CMK (cell line): ENCODE measurements around the gene SUPT5H.

ENCODE experiments used
- DNase-seq: peaks from one replicate; pipeline ENCODE4 v3.0.0-alpha.2; 2010; ENCODE audit warnings: low read depth

The SUPT5H gene

GRCh38 chr19:39445196-39446111 is at the start of gene SUPT5H:
Gene SUPT5H, plus strand, starts transcription at chr19:39445582. Its CDS starts 309 bp downstream, at chr19:39445891.
- DNase-seq = peak; percentile 97

DNA sequence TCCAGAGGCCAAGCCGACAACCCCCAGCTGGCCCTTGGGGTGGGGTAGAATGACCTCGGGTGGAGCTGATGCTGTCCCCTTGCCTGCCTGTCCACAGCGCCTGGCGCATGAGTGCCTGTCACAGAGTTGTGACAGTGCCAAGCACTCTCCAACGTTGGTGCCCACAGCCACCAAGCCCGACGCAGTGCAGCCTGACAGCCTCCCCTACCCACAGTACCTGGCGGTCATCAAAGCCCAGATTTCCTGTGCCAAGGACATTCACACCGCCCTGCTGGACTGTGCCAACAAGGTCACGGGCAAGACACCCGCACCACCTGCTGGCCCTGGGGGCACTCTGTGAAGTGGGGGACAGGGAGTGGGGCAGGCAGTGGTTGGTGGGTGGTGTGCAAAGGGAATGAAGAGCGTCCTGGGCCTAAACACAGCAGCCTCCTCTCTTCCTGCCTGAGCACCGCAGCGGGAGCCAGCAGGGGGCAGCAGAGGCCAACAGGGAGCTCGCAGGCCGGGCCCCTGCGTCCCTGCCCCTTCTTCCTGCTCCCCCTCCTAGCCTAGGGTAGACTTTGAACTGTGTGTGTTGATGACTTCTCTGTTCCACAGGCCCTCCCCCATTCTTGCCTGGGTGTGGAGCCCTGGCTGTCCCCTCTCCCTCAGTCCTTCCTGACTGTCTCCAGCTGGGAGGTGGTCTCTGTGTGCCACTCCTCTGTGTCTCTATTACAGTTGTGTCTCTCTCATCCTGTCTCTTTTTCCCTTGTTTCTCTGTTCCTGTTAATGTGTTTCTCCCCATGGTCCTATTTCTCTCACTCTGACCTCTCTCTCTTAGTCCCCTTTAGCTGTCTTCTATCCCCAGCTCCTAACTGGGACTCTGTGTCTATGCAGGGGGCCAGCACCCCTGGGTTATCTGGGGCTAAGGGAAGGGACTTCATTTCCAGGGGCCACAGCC is 47.8 kb upstream of the SUPT5H start:
- no peak for DNase-seq

DNA sequence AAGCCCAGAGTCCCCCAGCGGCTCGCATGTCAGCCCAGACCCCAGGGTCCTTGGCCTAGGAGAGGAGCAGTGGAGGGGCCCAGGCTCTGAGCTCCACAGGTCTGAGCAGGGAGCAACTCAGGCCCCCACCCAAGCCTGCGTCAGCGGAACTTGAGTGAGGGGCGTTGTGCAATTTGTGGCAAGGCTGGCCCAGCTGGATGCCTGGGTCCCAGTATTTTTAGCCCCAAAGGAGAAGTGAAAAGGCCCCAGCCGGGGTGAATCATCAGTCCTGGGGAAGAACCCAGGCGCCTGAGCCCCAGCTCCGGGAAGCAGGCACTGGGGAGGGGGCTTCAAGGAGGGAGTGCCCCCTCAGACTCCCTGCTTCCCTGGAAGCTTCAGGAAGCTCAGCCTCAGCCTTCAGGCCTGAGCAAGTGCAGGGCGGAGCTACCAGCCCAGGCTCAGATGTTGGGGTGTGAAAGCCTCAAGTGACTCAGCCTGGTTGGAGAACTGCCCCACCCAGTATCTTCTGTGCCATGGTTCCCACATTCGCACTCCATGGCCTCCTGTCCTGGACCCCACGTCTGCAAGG is 47.0 kb upstream of the SUPT5H start:
- no peak for DNase-seq

GRCh38 chr19:39399668-39400050 is 45.7 kb upstream of the SUPT5H start:
- DNase-seq = no peak

GRCh38 chr19:39400061-39400460 is 45.3 kb upstream of the SUPT5H start:
- no peak for DNase-seq

DNA sequence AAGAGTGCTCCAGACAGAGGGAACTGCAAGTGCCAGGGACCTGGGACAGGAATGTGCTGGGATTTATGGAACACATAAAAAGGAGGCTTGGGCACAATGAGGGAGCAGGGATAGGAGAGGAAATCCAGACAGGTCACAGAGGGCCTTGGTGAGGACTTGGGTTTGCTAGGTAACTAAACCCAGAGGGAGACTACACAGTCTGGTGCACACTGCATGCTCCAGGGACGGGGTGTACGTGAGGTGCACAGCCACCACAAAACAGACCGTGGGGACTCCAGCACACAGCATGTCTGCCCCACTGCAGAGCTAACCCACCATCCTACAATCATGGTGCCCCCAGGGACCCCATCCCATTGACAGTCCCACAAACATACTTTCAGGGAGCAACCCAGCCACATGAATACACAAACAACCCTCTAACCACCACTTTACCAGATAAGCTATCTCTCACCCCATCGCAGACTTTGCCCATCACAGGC is 44.3 kb upstream of the SUPT5H start:
- no peak for DNase-seq

DNA sequence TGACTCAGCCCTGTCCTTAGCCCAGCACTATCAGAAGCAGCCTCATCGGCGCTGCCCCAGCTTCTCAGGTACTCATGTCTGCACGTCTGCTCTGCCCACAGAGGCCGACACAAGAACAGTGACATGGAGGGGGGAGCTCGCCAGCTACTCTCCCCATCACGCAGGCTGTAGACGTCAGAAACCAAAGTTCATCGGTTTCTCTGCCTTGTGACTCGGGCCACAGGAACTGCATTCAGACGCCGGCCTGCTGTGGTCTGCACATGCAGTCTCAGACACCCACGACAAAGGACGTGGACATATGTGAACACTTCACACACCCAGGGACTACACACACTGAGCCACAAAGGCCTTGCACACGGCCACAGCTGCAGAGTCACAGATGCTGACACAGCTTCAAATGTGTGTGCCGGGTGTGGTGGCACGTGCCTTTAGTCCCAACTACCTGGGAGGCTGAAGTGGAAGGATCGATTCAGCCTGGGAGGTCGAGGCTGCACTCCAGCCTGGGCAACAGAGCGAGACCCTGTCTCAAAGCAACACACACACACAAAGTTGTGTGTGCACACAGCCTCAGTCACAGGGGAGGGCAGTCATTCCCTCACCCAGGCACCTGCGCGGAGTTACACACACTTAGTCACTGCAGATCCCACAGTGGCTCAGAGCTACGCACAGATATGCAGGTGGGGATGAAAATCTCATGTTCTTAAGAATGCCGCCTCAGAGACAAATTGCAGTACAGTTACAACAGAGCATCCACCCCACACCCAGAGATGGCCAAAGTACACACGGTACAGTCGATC is 43.6 kb upstream of the SUPT5H start:
- DNase-seq = no peak

- peak; percentile 92 for DNase-seq
Observed at GRCh38 chr19:39402346-39403300, 42.8 kb upstream of the SUPT5H start.

- no peak for DNase-seq
Observed at GRCh38 chr19:39403331-39404312, 41.8 kb upstream of the SUPT5H start.

- no peak for DNase-seq
Observed at GRCh38 chr19:39405261-39405957, 40.0 kb upstream of the SUPT5H start.

- DNase-seq = no peak
Observed at GRCh38 chr19:39405958-39406655, 39.3 kb upstream of the SUPT5H start.

DNA sequence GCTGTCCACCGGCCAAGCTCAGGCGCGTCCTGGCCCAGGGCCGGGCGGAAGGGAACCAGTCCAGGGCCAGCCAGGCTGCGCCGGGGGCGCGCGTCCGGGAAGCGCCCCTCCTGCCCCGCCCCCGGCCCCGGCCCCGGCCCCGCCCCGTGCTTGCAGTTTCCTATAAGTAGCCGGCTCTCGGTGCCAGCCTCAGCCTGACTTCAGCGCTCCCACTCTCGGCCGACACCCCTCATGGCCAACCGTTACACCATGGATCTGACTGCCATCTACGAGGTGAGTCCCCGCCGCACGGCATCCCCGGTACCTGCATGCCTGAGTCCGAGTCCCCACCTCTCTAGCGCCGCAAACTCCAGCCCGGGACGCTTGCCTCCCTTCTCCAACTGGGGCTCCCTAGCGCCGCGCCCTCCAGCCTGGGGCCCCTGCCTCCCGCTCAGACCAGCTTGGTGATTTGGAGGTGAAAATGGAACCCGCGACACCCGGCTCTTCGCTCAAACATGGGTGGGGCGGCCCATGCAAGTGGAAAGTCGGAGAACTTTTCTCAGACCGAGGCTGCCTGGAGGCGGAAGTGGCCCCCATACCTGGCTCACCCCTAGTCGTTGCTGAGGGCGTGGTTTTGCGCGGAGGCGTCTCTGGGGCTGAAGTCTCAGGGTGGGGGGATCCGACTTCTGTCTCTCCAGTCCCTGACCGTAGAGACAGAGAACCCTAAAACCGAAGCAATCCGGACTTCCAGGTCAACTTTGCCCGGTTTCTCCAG is 38.5 kb upstream of the SUPT5H start, which contains the start of gene ZFP36:
Gene ZFP36, plus strand, starts transcription at position 192 of the 754 bp plus-strand sequence. Its CDS starts 58 bp downstream, at position 250.
- peak; percentile 56 for DNase-seq

GRCh38 chr19:39407410-39407659 is 38.0 kb upstream of the SUPT5H start:
- no peak for DNase-seq

DNA sequence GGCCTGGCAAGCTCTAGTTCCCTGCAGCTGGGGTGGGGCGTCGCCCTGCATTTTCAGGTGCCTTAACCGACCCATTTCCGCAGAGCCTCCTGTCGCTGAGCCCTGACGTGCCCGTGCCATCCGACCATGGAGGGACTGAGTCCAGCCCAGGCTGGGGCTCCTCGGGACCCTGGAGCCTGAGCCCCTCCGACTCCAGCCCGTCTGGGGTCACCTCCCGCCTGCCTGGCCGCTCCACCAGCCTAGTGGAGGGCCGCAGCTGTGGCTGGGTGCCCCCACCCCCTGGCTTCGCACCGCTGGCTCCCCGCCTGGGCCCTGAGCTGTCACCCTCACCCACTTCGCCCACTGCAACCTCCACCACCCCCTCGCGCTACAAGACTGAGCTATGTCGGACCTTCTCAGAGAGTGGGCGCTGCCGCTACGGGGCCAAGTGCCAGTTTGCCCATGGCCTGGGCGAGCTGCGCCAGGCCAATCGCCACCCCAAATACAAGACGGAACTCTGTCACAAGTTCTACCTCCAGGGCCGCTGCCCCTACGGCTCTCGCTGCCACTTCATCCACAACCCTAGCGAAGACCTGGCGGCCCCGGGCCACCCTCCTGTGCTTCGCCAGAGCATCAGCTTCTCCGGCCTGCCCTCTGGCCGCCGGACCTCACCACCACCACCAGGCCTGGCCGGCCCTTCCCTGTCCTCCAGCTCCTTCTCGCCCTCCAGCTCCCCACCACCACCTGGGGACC is 37.6 kb upstream of the SUPT5H start:
- no peak for DNase-seq

DNA sequence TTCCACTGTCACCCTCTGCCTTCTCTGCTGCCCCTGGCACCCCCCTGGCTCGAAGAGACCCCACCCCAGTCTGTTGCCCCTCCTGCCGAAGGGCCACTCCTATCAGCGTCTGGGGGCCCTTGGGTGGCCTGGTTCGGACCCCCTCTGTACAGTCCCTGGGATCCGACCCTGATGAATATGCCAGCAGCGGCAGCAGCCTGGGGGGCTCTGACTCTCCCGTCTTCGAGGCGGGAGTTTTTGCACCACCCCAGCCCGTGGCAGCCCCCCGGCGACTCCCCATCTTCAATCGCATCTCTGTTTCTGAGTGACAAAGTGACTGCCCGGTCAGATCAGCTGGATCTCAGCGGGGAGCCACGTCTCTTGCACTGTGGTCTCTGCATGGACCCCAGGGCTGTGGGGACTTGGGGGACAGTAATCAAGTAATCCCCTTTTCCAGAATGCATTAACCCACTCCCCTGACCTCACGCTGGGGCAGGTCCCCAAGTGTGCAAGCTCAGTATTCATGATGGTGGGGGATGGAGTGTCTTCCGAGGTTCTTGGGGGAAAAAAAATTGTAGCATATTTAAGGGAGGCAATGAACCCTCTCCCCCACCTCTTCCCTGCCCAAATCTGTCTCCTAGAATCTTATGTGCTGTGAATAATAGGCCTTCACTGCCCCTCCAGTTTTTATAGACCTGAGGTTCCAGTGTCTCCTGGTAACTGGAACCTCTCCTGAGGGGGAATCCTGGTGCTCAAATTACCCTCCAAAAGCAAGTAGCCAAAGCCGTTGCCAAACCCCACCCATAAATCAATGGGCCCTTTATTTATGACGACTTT is 36.8 kb upstream of the SUPT5H start:
- DNase-seq = no peak
